Lung microvascular endothelial cell (primary cell): ENCODE data around the gene SELENOO. TPM values are rescaled to one million over a fixed set of nuclear protein-coding genes. Genes with fewer than 3 reads are reported as not detected.
"Not testable (repeated sequence)": the region's sequence is repeated elsewhere in the genome, so short reads cannot be mapped to it uniquely, and the experiment has no call there.

ENCODE experiments used
- DNase-seq, 2 donors: peaks; one replicate each; pipeline versions ENCODE4 v3.0.0 to v3.0.0-alpha.2; 2010; ENCODE audit warnings: low read depth in 2 of 2
- total RNA-seq: library from RNA; depleted of rRNA; stranded (reverse); fragments of >200 nt; gene quantifications from 2 replicates; pipeline ENCODE4 v1.2.1, GENCODE V29; 2014

Gene SELENOO, protein sequence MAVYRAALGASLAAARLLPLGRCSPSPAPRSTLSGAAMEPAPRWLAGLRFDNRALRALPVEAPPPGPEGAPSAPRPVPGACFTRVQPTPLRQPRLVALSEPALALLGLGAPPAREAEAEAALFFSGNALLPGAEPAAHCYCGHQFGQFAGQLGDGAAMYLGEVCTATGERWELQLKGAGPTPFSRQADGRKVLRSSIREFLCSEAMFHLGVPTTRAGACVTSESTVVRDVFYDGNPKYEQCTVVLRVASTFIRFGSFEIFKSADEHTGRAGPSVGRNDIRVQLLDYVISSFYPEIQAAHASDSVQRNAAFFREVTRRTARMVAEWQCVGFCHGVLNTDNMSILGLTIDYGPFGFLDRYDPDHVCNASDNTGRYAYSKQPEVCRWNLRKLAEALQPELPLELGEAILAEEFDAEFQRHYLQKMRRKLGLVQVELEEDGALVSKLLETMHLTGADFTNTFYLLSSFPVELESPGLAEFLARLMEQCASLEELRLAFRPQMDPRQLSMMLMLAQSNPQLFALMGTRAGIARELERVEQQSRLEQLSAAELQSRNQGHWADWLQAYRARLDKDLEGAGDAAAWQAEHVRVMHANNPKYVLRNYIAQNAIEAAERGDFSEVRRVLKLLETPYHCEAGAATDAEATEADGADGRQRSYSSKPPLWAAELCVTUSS
- total RNA-seq: 14.1 and 14.4 TPM in 2 replicates

DNA sequence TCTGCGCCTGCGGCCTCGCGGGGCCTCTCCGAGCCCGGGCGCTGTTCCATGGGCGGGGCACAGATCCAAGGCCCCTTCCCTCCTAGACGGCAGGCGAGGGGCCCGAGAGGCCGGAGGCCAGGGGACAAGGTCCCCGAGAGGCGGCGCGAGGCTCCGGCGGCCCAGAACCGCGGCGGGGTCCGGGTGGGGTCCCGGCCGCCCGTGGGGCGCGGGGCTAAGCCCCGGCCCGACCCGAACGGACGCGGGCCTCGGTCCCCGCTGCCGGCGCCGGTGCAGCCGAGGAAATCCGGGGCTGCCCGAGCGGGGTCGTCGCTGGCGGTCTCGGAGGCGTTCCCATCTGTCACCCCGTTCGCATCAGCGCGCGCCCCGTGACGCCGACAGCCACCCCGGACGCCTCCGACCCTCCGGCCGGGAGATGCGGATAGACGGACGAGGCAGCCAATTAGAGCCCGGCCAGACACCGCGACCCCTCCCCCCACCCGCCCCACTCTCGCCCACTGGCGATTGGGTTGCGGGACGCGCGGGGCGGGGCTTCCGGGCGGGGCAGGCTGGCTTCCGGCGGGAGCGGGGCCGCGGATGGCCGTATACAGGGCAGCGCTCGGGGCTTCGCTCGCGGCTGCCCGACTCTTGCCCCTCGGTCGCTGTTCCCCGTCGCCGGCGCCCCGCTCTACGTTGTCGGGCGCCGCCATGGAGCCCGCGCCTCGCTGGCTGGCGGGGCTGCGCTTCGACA is at the start of gene SELENOO:
SELENOO (plus strand) TSS at position 551 of the 730 bp plus-strand sequence; CDS start at position 577, 26 bp downstream.
- peak; percentile 84 to 87 for DNase-seq

DNA sequence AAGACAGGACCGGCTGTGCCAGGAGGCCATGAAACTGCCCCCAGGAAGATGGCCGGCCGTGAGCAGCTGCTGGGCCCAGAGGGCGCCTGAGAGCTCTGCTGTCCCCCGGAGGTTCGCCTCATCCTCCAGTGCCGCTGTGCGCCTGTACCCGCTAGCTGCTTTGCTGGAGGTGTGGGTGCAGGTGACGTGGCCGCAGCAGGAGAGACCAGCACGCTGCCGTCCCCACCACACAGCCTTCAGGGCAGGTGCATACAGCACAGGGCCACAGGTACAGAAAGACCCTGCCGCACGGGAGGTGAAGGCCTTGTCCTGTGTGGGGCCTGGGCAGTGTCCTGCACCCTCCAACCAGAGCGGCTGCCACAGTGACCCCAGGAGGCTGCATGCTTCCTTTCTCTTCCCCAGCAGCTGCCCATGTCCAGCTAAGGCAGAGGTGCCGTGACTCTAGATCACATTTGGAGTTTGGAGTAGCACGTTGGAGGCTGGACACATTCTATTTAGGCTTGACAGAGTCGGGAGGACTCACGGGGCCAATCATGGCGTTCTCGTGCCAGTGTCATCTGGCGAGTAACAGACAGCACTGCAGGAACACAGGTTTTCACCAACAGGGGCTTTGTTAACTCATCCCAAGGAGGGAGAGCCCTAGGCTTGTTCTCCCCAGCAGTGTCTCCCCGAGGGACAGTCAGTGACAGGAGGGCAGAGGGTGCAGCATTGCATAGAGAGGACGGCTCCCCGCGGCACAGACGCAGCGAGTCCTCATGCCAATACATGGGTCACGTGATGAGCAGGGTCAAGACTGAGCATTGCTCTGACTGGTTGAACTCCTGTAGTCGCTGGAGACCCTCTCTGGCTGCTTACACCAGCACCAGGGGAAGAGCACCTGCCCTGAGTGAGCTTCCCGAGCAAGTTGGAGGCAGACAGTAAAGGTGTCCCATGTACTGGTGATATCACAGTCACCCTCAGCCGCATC is 49.0 kb upstream of the SELENOO start:
- no peak for DNase-seq

DNA sequence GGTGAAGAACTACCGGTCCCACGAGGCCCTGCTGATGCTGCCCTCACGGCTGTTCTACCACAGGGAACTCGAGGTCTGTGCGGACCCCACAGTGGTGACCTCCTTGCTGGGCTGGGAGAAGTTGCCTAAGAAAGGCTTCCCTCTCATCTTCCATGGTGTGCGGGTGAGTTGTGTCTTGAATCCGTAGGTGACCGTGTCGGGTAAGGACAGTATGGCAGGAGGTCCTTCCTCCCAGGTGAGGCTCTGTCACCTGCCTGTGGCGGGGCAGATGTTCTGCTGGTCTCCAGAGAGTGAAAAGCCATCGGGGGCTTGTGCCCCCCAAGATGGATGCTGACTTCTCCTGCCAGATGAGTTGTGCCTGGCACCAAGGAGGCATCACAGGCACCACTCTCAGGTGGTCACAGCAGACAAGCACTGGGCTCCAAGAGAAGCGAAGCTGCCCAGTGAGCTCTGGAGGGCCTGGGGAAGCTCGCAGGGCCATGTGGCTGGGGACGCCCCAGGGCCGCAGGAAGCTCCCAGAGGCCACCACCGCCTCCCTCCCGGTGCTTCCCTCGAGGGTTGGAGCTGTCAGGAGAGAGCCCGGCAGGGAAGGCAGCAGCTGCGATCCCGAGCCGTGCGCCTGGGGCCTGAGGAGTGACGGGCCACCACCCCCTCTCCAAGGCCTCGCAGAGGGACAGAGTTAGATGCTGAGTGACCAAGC is 47.6 kb upstream of the SELENOO start:
- DNase-seq: no peak

DNA sequence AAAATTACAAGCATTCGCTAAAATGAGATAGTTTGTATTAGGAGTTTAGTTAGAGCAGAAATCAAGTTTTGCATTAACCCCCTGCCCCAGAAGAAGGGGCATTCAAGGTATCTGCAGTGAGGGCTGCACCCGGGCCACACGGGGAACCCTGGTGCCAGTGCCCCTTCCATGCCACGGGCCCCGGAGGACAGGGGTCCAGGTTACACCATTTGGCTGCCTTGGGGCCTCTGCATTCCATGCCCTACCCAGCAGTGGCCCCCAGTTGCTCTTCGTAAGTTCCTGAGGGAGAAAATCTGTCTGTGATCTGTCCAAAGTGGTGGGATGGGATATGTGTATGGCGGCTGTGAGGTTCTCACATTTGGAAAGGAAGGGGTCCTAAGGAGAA is 47.1 kb upstream of the SELENOO start:
- no peak for DNase-seq

DNA sequence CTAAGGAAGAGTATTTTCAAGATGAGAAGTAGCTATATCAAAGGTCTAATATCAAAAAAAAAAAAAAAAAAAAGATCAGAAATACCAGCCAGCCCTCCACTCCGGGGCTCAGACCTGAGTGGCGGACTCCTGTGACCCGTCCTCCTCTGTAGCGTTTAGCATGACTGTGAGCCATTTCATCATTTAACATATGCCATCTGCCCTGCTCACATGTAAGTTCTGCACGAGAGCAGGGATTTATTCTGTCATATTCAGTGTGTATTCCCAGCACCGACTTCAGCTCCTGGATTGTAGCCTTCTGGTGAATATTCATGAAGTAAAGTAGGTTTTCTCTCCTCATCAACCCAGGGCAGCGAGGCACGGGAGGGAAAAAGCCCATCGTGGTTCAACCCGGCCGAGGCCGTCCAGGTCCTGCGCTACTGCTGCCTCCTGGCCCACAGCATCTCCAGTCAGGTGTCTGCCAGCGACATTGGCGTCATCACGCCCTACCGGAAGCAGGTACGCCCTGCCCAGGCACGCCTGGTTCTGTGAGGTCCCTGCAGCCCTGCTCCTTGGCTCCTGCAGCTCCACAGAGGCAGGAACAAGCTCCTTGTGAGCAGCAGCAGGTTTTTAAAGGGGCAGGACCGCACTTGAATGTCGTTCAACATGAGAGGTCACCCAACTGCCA is 43.0 kb upstream of the SELENOO start:
- DNase-seq: no peak

DNA sequence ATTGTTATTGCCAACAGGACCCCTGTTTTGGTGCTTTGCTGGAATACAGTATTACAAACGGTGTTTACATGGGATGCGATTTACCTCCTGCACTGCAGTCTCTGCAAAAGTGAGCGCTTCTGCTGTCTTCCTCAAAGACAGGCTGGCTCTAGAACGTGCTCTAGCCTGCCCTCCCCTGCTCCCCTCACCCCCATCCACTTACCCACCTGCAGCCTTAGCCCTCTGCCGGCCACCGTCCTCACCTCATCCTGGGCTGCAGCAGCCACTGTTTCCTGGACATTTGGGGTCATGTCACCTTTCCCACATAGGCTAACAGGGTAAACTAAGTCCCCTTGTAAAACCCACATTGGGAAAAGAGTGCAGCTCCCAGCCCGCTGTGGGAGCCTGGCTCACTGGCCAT is 39.9 kb upstream of the SELENOO start:
- DNase-seq: no peak

GRCh38 chr22:50161508-50162390 is 39.1 kb upstream of the SELENOO start:
- no peak for DNase-seq

GRCh38 chr22:50162391-50162956 is 38.3 kb upstream of the SELENOO start:
- no peak for DNase-seq

- no peak for DNase-seq
Observed at GRCh38 chr22:50165436-50166123, 35.2 kb upstream of the SELENOO start.

- DNase-seq: no peak
Observed at GRCh38 chr22:50167689-50168489, 32.9 kb upstream of the SELENOO start.

- not testable (repeated sequence) for DNase-seq
Observed at GRCh38 chr22:50168490-50169180, 32.2 kb upstream of the SELENOO start.

DNA sequence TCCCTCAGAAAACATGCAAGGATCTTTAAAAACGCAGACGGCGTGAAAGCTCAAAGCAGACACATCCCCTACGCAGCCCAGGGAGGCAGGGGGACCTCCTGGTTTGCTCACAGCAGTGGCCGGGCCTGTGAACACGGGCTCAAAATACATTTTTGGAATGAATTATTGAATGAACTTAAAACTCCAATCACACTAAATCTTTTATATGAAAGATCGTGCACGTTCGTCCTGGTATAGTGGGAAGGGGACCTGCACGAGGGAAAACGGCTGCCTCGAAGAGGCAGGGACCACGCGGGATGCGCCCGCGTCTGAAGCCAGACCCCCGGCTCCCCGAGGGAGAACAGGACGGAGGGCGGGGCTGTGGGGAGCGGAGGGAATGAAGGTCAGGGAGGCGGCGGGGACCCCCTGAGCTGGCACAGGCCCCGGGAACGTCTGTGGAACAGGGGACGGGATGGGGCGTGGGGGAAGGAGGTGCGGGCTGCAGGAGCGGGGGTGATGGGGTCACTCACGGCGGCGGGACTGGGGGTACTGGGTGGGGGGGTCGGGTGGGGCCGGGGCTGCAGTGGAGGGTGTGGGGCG is 31.5 kb upstream of the SELENOO start:
- DNase-seq: no peak

DNA sequence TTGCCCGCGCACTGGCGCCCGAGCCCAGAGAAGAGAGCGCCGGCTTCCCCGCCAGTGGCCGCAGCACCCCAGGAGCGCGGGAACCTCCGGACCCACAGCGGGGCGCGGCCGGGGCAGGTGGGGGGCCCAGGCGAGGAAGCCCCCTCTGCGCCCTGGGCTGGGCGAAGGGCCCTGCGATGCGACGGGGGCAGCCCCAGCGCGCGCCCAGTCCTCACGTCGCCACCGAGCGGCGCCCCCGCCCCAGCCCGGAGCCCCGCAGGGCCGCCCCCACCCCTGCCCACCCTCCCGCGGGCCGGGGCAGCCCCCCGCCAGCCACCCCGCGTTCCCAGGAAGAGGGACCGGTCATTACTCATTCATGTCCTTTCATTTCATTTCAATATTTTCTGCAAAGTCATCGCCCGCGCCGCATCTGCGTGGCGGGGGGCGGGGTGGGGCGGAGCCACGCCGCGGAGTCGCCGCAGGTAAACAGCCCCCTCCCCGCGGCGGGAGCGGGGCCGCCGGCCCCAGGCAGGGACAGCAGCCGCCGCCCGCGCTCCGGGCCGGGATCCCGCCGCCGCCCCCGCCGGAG is 31.0 kb upstream of the SELENOO start:
- peak in 1 of 2 donors; percentile 60 for DNase-seq

- DNase-seq: peak; percentile 24 to 48
Observed at GRCh38 chr22:50170453-50171318, 30.1 kb upstream of the SELENOO start, which contains the start of gene PANX2. Gene PANX2, plus strand, starts transcription at chr22:50170731. Its CDS starts 0 bp downstream, at chr22:50170731.
